Activated T-helper 2 cell treated with anti-CD3 and anti-CD28 coated beads, Interferon-gamma antibody, Interleukin-2, Interleukin-4, amounts not matched to agents 10 μg/mL and 5 μg/mL and 100 μg/mL, durations not matched to agents 14 hours and 24 hours and 36 hours (primary cell): ENCODE results near the gene ANKRD63. TPM values are rescaled to one million over a fixed set of nuclear protein-coding genes. Genes with fewer than 3 reads are reported as not detected.

Experiments used
- DNase-seq: peaks from one replicate; pipeline ENCODE4 v3.0.0; 2021; ENCODE audit warnings: low spot score
- H3K27ac Mint-ChIP-seq: one replicate; pipeline ENCODE4 v1.8.0; 2021; ENCODE audit warnings: mixed read lengths
- H3K27me3 Mint-ChIP-seq: one replicate; pipeline ENCODE4 v1.8.0; 2021; ENCODE audit warnings: low read depth, mixed read lengths
- H3K36me3 Mint-ChIP-seq: one replicate; pipeline ENCODE4 v1.8.0; 2021; ENCODE audit warnings: low read depth, mixed read lengths
- H3K4me1 Mint-ChIP-seq: one replicate; pipeline ENCODE4 v1.8.0; 2021; ENCODE audit warnings: low read depth, mixed read lengths
- H3K4me3 Mint-ChIP-seq: one replicate; pipeline ENCODE4 v1.8.0; 2021; ENCODE audit warnings: low read depth, mild to moderate bottlenecking, moderate library complexity, mixed read lengths
- H3K9me3 Mint-ChIP-seq: one replicate; pipeline ENCODE4 v1.8.0; 2021; ENCODE audit warnings: mixed read lengths
- intact Hi-C: fragments of 100-400 bp; cut with micrococcal nuclease; formaldehyde crosslinking; loops from one replicate; pipeline ENCODE4 v1.15.1; 2023
- total RNA-seq: library from RNA; stranded (reverse); gene quantifications from 2 replicates; pipeline ENCODE4 v1.2.3, GENCODE V29; 2022

Gene ANKRD63
- total RNA-seq, 1 donor from 2014 or later = 0.41 TPM

- Mint-ChIP-seq H3K27ac (peak overlapping the region; percentile 97), H3K36me3 (no peaks in the 10 kb centered on the region), H3K9me3 (no peaks in the 10 kb centered on the region), H3K4me1 (peaks cover 29% of the 10 kb centered on the region), H3K27me3 (peaks cover 23% of the 10 kb centered on the region), H3K4me3 (peak overlapping the region; percentile 90)
- intact Hi-C loops = loop anchor here (10.0 kb wide), 1 partner anchor 685 kb away; no protein-coding TSS in a partner anchor
- DNase-seq = no peak
Observed at GRCh38 chr15:40309344-40309862, 26.5 kb upstream of the ANKRD63 start.

DNA sequence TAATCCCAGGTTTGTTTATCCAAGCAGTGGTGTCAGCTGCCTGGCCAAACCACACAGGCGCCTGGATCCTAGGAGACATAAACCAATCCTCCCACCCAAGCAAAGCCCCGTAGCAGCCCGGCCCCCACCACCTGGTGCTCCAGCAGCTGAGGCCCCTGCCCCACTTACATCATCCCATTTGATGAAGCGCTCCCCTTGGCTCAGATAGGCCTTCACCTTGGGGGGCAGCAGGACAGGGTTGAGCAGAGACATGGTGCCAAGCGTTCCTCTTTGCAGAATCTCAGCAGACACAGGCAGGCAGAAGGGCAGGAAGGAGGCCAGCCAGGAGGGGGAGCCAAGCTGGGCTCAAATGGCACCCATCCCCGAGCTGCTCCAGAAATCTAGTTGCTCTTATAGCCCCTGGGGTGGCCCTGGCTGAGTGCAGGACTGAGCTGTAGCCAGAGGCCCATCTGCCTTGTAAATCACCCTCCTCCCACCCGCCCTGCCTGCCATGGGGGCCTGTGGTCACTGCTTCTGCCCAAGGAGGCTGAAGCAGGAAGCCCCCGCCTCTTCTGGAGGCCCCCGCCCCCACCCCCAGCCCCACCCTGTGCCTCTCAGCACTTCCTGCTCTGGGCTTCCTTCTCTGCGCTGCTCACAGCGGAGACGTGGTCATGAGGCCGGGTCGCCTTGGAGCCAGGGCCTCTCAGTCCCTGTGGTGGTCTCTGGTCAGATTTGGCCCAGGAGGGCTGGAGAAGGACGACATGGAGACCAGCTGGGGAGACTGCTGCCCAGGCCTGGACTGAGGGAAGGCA, 24.8 kb upstream of the ANKRD63 start, which contains the start of gene PLCB2:
Gene PLCB2 (minus strand): TSS at position 515 of the 791 bp plus-strand sequence. CDS start 263 bp downstream, at position 252.
- DNase-seq = peak; percentile 68
- peak within 1 kb of the TSS; percentile 90 for H3K4me3 Mint-ChIP-seq
- peak within 1 kb of the TSS; percentile 97 for H3K27ac Mint-ChIP-seq
- peaks cover 11% of the 10 kb centered on the region for H3K36me3 Mint-ChIP-seq
- H3K27me3 Mint-ChIP-seq = peaks cover 10% of the 10 kb centered on the region
- H3K4me1 Mint-ChIP-seq = peaks cover 28% of the 10 kb centered on the region
- intact Hi-C loops = loop anchor here (1.0 to 10.0 kb wide), 2 partner anchors 14 to 683 kb away; no protein-coding TSS in a partner anchor
- no peaks in the 10 kb centered on the region for H3K9me3 Mint-ChIP-seq

DNA sequence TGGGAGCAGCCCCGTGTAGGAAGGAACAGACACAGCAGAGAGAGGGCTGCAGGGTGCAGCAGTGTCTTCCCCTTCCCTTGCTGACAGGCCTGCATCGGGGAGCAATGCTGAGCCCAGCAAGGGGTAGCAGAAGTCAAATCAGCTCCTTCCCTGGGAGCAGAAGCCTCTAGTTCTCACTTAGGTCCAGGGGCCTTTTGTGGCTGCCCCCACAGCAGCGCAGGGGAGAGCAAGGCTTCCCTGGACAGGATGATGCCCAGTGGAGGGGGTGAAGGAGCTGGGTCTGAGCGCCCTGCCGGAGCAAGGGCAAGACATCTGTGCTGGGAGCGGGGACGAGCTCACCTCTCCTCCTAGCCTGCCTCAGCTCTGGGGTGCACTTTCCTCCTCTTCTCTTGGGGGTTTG, 24.0 kb upstream of the ANKRD63 start:
- no peak for DNase-seq
- peaks cover 28% of the 10 kb centered on the region for H3K4me1 Mint-ChIP-seq

DNA sequence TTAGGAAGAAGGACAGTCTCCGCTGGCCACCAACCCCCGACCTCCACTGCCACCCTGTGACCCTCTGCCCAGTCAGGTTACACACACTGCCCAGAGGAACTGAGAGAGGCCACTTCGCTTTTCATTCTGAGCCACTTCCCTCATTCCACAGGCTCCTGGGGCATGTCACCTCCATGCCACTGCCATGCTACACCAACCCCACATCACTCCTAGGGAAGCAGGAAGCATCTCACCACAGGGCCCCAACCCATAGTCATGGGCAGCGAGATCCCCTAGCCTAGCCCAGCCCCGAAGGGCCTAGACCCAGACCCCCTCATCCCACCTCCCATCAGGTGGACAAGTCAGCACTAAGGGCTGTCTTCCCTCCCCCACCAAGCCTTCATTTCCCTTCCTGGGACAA, 23.5 kb upstream of the ANKRD63 start:
- no peak for DNase-seq
- H3K4me3 Mint-ChIP-seq = peak overlapping the region; percentile 90
- intact Hi-C loops = loop anchor here (10.0 kb wide), 1 partner anchor 682 kb away; no protein-coding TSS in a partner anchor
- H3K27me3 Mint-ChIP-seq = peaks cover 2% of the 10 kb centered on the region
- peaks cover 21% of the 10 kb centered on the region for H3K36me3 Mint-ChIP-seq
- no peaks in the 10 kb centered on the region for H3K9me3 Mint-ChIP-seq
- H3K27ac Mint-ChIP-seq = peak overlapping the region; percentile 97
- peaks cover 28% of the 10 kb centered on the region for H3K4me1 Mint-ChIP-seq

More for the DNA sequence above, 24.0 kb upstream of the ANKRD63 start:
- peak overlapping the region; percentile 97 for H3K27ac Mint-ChIP-seq
- peaks cover 5% of the 10 kb centered on the region for H3K27me3 Mint-ChIP-seq
- H3K36me3 Mint-ChIP-seq = peaks cover 16% of the 10 kb centered on the region
- peak overlapping the region; percentile 90 for H3K4me3 Mint-ChIP-seq
- intact Hi-C loops = loop anchor here (1.0 to 10.0 kb wide), 2 partner anchors 14 to 682 kb away; no protein-coding TSS in a partner anchor
- no peaks in the 10 kb centered on the region for H3K9me3 Mint-ChIP-seq

GRCh38 chr15:40305281-40305680, 22.4 kb upstream of the ANKRD63 start:
- intact Hi-C loops = loop anchor here (10.0 kb wide), 1 partner anchor 680 kb away; no protein-coding TSS in a partner anchor
- no peak overlapping the region for H3K4me3 Mint-ChIP-seq
- peaks cover 30% of the 10 kb centered on the region for H3K36me3 Mint-ChIP-seq

DNA sequence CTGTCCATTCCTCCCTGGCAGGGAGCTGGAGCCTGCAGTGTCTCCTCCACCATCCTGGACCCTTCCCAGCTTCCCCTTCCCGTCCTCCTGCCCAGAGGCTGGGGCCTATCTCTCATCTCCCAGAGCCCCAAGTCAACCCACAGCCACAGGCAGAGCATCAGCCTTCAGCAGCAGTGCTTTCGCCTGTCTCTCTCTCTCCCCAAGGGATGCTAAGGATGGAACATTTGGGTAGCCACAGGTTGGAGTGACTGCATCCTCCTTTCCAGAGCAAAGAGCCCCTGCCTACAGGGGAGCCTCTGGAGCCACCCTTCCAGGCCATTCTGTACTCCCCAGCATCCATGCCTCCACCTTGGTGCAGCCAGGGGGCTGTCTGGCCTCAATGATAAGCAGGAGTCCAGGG, 20.7 kb upstream of the ANKRD63 start:
- intact Hi-C loops = loop anchor here (10.0 kb wide), 1 partner anchor 679 kb away; no protein-coding TSS in a partner anchor
- peaks cover 6% of the 10 kb centered on the region for H3K9me3 Mint-ChIP-seq
- H3K4me1 Mint-ChIP-seq = peaks cover 18% of the 10 kb centered on the region
- H3K27me3 Mint-ChIP-seq = no peaks in the 10 kb centered on the region
- peak overlapping the region; percentile 38 for H3K27ac Mint-ChIP-seq
- DNase-seq = no peak
- H3K4me3 Mint-ChIP-seq = no peak overlapping the region
- H3K36me3 Mint-ChIP-seq = peaks cover 45% of the 10 kb centered on the region

More at GRCh38 chr15:40305281-40305680, 22.4 kb upstream of the ANKRD63 start:
- H3K27ac Mint-ChIP-seq = no peak overlapping the region
- peaks cover 28% of the 10 kb centered on the region for H3K4me1 Mint-ChIP-seq
- no peak for DNase-seq
- H3K9me3 Mint-ChIP-seq = peaks cover 3% of the 10 kb centered on the region
- no peaks in the 10 kb centered on the region for H3K27me3 Mint-ChIP-seq

DNA sequence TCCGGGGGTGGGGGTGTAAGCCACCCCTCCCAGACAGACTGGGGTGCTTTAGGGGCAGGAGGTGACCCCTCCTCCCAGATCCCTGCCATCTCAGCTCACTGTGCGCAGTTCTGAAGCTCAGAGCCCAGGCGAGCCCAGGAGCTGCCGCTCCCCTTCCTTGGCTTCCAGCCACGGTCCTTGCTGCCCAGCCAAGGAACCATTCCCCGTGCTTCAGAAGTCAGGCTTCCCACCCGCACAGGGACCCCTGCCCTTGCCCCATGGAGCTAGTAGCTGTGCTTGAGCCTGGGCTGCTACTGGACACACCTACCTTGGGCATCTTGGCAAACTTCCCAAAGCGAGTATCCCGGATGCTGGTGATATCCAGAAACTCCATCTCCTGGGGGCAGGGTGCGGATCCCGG, 20.1 kb upstream of the ANKRD63 start:
- intact Hi-C loops = loop anchor here (10.0 kb wide), 1 partner anchor 678 kb away; no protein-coding TSS in a partner anchor
- Mint-ChIP-seq H3K4me1 (peaks cover 18% of the 10 kb centered on the region), H3K4me3 (no peak overlapping the region), H3K9me3 (peaks cover 6% of the 10 kb centered on the region), H3K27ac (no peak overlapping the region), H3K27me3 (no peaks in the 10 kb centered on the region), H3K36me3 (peaks cover 51% of the 10 kb centered on the region)
- no peak for DNase-seq

- DNase-seq = no peak
- intact Hi-C loops = loop anchor here (10.0 kb wide), 1 partner anchor 678 kb away; no protein-coding TSS in a partner anchor
- peaks cover 56% of the 10 kb centered on the region for H3K36me3 Mint-ChIP-seq
- H3K4me3 Mint-ChIP-seq = no peak overlapping the region
- no peak overlapping the region for H3K27ac Mint-ChIP-seq
- H3K9me3 Mint-ChIP-seq = peaks cover 6% of the 10 kb centered on the region
- H3K27me3 Mint-ChIP-seq = no peaks in the 10 kb centered on the region
- H3K4me1 Mint-ChIP-seq = peaks cover 17% of the 10 kb centered on the region
Observed at GRCh38 chr15:40302288-40302886, 19.5 kb upstream of the ANKRD63 start.

- Mint-ChIP-seq H3K36me3 (peaks cover 56% of the 10 kb centered on the region), H3K4me1 (peaks cover 16% of the 10 kb centered on the region), H3K4me3 (no peak overlapping the region), H3K9me3 (peaks cover 6% of the 10 kb centered on the region), H3K27ac (no peak overlapping the region), H3K27me3 (no peaks in the 10 kb centered on the region)
- no peak for DNase-seq
- intact Hi-C loops = loop anchor here (10.0 kb wide), 1 partner anchor 677 kb away; no protein-coding TSS in a partner anchor
Observed at GRCh38 chr15:40301467-40302179, 18.8 kb upstream of the ANKRD63 start.

GRCh38 chr15:40300771-40301170, 17.9 kb upstream of the ANKRD63 start:
- Mint-ChIP-seq H3K4me1 (peaks cover 9% of the 10 kb centered on the region), H3K9me3 (peaks cover 6% of the 10 kb centered on the region), H3K27me3 (no peaks in the 10 kb centered on the region), H3K4me3 (no peak overlapping the region), H3K36me3 (peaks cover 56% of the 10 kb centered on the region), H3K27ac (no peak overlapping the region)
- no peak for DNase-seq
- intact Hi-C loops = loop anchor here (10.0 kb wide), 1 partner anchor 676 kb away; no protein-coding TSS in a partner anchor

GRCh38 chr15:40300367-40300766, 17.5 kb upstream of the ANKRD63 start:
- Mint-ChIP-seq H3K4me3 (no peak overlapping the region), H3K9me3 (peaks cover 6% of the 10 kb centered on the region), H3K27ac (no peak overlapping the region), H3K27me3 (no peaks in the 10 kb centered on the region), H3K4me1 (peaks cover 8% of the 10 kb centered on the region), H3K36me3 (peaks cover 59% of the 10 kb centered on the region)
- intact Hi-C loops = loop anchor here (10.0 kb wide), 1 partner anchor 676 kb away; no protein-coding TSS in a partner anchor
- DNase-seq = no peak
